GM19452 (cell line): ENCODE data around the gene PRICKLE4.

Source experiments
- ATAC-seq: cut with Tn5 transposase; IDR thresholded peaks from one replicate; pipeline ENCODE4 v1.9.1; 2021; ENCODE audit not compliant: unreplicated experiment

The PRICKLE4 gene

GRCh38 chr6:41836022-41836659, 55.6 kb downstream of the PRICKLE4 start:
- no peak for ATAC-seq

DNA sequence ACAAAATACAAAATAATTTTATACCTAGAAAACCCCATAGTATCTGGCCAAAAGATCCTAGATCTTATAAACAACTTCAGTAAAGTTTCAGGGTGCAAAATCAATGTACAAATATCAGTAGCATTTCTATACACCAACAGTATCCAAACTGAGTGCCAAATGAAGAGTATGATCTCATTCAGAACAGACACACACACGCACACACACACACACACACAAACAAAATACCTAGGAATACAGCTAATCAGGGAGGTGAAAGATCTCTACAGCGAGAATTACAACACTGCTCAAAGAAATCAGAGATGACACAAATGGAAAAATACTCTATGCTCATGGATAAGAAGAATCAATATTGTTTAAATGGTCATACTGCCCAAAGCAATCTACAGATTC, 56.1 kb downstream of the PRICKLE4 start:
- ATAC-seq = no peak
